Panc1 (cell line): Measurements from ENCODE around the gene KCNG2. TPM values are rescaled to one million over a fixed set of nuclear protein-coding genes. Genes with fewer than 3 reads are reported as not detected.

Source experiments
- ATAC-seq: fragments of 200-7000 bp; cut with Tn5 transposase; 2 replicates; pipeline ENCODE4 v1.9.1; 2020; ENCODE audit warnings: mild to moderate bottlenecking, moderate library complexity
- BruUV-seq: library from RNA; stranded (reverse); fragments of 400-500 nt; replicated peaks from 2 replicates; lab custom pipeline; 2021; lab: Mats Ljungman, UMichigan
- CTCF ChIA-PET: fragments of 300-600 bp; sonication (Branson Sonifier 250); formaldehyde crosslinking; loops from one replicate; lab custom pipeline; 2022; ENCODE audit warnings: antibody characterized with exemption; lab: Charles Lee
- POLR2A ChIA-PET: fragments of 300-600 bp; sonication (Branson Sonifier 250); formaldehyde crosslinking; loops from one replicate; lab custom pipeline; 2022; ENCODE audit warnings: antibody characterized with exemption; lab: Charles Lee
- DNase-seq: peaks from one replicate; pipeline ENCODE4 v3.0.0-alpha.2; 2010; ENCODE audit warnings: low read depth, low spot score
- H3K27ac ChIP-seq: 2 replicates; pipeline ENCODE4 v1.5.1; 2011; ENCODE audit warnings: mild to moderate bottlenecking, low read length, inconsistent platforms
- H3K27me3 ChIP-seq: fragments of 200-500 bp; sonication (Bioruptor generic); 2 replicates; pipeline ENCODE4 v1.6.0; 2014; ENCODE audit warnings: low read length, inconsistent platforms; ENCODE audit not compliant: control insufficient read depth, insufficient read depth
- H3K36me3 ChIP-seq: fragments of 200-500 bp; sonication (Bioruptor generic); 2 replicates; pipeline ENCODE4 v1.5.1; 2014; ENCODE audit warnings: inconsistent platforms, mild to moderate bottlenecking, low read length, moderate library complexity; ENCODE audit not compliant: control insufficient read depth, insufficient read depth
- H3K4me1 ChIP-seq: 2 replicates; pipeline ENCODE4 v1.5.1; 2011; ENCODE audit warnings: inconsistent platforms, mild to moderate bottlenecking, low read length, moderate library complexity; ENCODE audit not compliant: control insufficient read depth, insufficient read depth
- H3K4me3 ChIP-seq, 2 experiments: 2 replicates each; pipeline ENCODE4 v1.5.1; 2011 to 2012; ENCODE audit warnings: low read depth in 2 of 2, low read length in 2 of 2, mild to moderate bottlenecking in 2 of 2, inconsistent platforms in 1 of 2, moderate library complexity in 1 of 2
- H3K9me3 ChIP-seq: fragments of 200-500 bp; sonication (Bioruptor generic); 2 replicates; pipeline ENCODE4 v1.5.1; 2014; ENCODE audit warnings: low read depth, mild to moderate bottlenecking, inconsistent platforms, low read length, moderate library complexity; ENCODE audit not compliant: control insufficient read depth, insufficient read depth
- POLR2AphosphoS5 ChIP-seq: IDR thresholded peaks from 2 replicates; pipeline ENCODE4 v1.6.1; 2012; ENCODE audit warnings: mild to moderate bottlenecking, low read depth, low read length, moderate library complexity
- SIN3A ChIP-seq: IDR thresholded peaks from 2 replicates; pipeline ENCODE4 v1.6.1; 2012; ENCODE audit warnings: low read depth, mild to moderate bottlenecking, low read length, moderate library complexity, borderline replicate concordance; ENCODE audit not compliant: insufficient read depth
- TCF7L2 ChIP-seq: IDR thresholded peaks from 2 replicates; pipeline ENCODE4 v1.6.1; 2011; ENCODE audit warnings: mild to moderate bottlenecking, low read depth, low read length, inconsistent platforms
- in situ Hi-C: cut with HindIII; loops from 2 replicates; pipeline ENCODE4 v1.10.0; 2016; ENCODE audit warnings: low sequenced_read_pairs, low pct_unique_long_range_greater_than_20kb
- intact Hi-C: fragments of 100-400 bp; cut with micrococcal nuclease; formaldehyde crosslinking; loops from one replicate; pipeline ENCODE4 v1.10.0; 2022; ENCODE audit not compliant: unreplicated experiment
- total RNA-seq: library from RNA; stranded (reverse); gene quantifications from one replicate; pipeline ENCODE4 v1.2.1, GENCODE V29; 2021; ENCODE audit not compliant: unreplicated experiment
- TF ChIP-seq, protein P1 (sequence below), 2 experiments: IDR thresholded peaks; 2 replicates each; pipeline ENCODE4 v1.6.1; 2011 to 2012; ENCODE audit warnings: low read depth in 2 of 2, control low read depth in 1 of 2, low read length in 1 of 2, mild to moderate bottlenecking in 1 of 2, moderate library complexity in 1 of 2; ENCODE audit not compliant: insufficient read depth in 1 of 2
- TF ChIP-seq, protein P2 (sequence below): fragments of 450-650 bp; IDR thresholded peaks from 2 replicates; pipeline ENCODE4 v1.5.1; 2017; ENCODE audit warnings: mild to moderate bottlenecking

Gene KCNG2
- total RNA-seq, 1 experiment from 2014 or later, result not detected

DNA sequence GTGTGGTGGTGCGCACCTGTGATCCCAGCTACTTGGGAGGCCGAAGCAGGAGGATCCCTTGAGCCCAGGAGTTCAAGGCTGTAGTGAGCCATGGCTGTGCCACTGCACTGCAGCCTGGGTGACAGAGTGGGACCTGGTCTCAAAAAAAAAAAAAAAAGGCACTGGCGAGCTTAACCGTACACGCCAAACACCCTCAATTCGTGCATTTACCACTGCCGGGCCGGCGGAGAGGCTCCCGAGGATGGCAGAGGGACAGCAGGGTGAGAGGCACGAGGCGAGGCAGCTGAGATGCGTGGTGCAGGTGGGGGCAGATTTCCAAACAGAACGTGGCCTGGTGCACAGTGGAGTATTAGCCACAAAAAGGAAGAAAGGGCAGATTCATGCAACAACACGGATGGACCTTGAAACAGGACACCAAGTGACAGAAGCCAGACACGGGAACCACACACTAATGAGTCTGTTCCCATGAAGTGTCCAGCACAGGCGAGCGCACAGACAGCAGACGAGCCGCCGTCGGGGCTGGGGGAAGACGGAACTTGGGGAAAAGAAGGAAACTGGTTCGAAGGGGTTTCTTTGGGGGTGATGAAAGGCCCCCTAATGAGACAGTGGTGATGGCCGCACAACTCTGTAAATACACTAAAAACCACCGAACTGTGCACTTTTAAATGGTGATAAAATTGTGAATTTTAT, 126.3 kb downstream of the KCNG2 start:
- Histone ChIP-seq H3K27me3 (no peaks in the 10 kb centered on the region), H3K4me3 (no peak overlapping the region), H3K27ac (no peak overlapping the region), H3K36me3 (no peaks in the 10 kb centered on the region), H3K9me3 (no peaks in the 10 kb centered on the region), H3K4me1 (no peaks in the 10 kb centered on the region)
- DNase-seq (no peak), ATAC-seq (no peak)
- ChIA-PET CTCF (no interaction called here), POLR2A (interaction anchor here (0.6 kb wide), 1 partner anchor 110 kb away, joined by 3 read pairs; the partner anchor contains the start of gene RBFA)
- TF ChIP-seq, protein P1, sequence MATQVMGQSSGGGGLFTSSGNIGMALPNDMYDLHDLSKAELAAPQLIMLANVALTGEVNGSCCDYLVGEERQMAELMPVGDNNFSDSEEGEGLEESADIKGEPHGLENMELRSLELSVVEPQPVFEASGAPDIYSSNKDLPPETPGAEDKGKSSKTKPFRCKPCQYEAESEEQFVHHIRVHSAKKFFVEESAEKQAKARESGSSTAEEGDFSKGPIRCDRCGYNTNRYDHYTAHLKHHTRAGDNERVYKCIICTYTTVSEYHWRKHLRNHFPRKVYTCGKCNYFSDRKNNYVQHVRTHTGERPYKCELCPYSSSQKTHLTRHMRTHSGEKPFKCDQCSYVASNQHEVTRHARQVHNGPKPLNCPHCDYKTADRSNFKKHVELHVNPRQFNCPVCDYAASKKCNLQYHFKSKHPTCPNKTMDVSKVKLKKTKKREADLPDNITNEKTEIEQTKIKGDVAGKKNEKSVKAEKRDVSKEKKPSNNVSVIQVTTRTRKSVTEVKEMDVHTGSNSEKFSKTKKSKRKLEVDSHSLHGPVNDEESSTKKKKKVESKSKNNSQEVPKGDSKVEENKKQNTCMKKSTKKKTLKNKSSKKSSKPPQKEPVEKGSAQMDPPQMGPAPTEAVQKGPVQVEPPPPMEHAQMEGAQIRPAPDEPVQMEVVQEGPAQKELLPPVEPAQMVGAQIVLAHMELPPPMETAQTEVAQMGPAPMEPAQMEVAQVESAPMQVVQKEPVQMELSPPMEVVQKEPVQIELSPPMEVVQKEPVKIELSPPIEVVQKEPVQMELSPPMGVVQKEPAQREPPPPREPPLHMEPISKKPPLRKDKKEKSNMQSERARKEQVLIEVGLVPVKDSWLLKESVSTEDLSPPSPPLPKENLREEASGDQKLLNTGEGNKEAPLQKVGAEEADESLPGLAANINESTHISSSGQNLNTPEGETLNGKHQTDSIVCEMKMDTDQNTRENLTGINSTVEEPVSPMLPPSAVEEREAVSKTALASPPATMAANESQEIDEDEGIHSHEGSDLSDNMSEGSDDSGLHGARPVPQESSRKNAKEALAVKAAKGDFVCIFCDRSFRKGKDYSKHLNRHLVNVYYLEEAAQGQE (IDR thresholded peaks at IDR 0.05; ENCODE audit: insufficient read depth in 1 of 2, low read depth in 2 of 2, low read length in 1 of 2), result no peak
- no peak for TF ChIP-seq TCF7L2
- TF ChIP-seq, protein P2, sequence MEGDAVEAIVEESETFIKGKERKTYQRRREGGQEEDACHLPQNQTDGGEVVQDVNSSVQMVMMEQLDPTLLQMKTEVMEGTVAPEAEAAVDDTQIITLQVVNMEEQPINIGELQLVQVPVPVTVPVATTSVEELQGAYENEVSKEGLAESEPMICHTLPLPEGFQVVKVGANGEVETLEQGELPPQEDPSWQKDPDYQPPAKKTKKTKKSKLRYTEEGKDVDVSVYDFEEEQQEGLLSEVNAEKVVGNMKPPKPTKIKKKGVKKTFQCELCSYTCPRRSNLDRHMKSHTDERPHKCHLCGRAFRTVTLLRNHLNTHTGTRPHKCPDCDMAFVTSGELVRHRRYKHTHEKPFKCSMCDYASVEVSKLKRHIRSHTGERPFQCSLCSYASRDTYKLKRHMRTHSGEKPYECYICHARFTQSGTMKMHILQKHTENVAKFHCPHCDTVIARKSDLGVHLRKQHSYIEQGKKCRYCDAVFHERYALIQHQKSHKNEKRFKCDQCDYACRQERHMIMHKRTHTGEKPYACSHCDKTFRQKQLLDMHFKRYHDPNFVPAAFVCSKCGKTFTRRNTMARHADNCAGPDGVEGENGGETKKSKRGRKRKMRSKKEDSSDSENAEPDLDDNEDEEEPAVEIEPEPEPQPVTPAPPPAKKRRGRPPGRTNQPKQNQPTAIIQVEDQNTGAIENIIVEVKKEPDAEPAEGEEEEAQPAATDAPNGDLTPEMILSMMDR, result no peak
- TF ChIP-seq SIN3A, result no peak
- no peak for TF ChIP-seq POLR2AphosphoS5
- TSS peak; percentile 37 for BruUV-seq
- in situ Hi-C loops, result no loop called here
- intact Hi-C loops, result no loop called here

DNA sequence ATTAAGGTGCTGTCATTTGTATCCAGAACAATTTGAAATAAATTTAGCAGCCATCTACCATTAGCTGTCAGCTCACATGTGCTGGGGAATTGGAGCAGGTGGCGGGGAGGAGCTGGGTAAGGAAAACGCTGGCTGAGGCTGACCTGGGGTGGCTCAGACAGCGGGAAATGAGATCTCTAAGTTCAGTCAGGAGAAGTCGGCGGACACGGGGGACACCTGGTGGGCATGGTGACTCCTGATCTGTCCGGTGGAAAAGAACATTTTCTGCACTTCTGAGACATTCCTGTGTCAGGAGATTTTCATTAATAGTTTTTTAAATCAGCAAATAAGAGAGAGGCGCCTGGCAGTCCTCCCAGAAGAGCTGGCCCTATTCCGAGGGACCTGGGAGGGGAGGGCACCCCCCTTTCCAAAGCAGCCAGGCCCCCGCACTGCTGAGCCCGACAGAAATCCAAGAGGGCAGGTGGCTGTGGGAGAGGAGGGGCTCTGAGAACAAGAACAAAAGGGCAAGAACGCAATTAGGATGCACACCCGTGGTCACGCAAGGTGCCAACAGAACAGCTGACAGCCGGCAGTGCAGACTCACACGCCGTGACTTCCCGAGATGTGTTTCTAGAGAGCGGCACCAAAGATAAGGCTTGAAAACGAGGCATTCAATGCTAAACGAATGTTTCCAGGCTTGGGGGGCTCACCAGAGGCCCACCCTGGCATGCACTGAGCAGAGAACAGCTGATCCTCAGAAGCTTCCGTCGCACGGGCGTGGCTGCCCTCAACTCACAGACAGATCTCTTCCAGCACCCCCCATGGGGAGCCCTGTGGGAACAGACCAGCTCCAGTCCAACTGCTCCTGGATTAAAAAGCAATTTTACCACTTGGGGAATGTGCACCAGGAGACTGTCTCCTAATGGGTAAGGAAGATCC, 127.3 kb downstream of the KCNG2 start:
- intact Hi-C loops (no loop called here), in situ Hi-C loops (no loop called here)
- TF ChIP-seq, protein P2, result no peak
- TF ChIP-seq TCF7L2 (no peak), SIN3A (no peak), POLR2AphosphoS5 (no peak)
- Histone ChIP-seq H3K27me3 (no peaks in the 10 kb centered on the region), H3K9me3 (peaks cover 9% of the 10 kb centered on the region; the same call in 1 of the 2 replicates), H3K4me3 (no peak overlapping the region), H3K4me1 (no peaks in the 10 kb centered on the region), H3K36me3 (no peaks in the 10 kb centered on the region), H3K27ac (no peak overlapping the region)
- peak; percentile 36; the same call in 1 of the 2 replicates for ATAC-seq
- no TSS peak for BruUV-seq
- CTCF ChIA-PET, result no interaction called here
- no peak for DNase-seq
- POLR2A ChIA-PET, result no interaction called here
